ENCODE measurements around the gene TOGARAM1. TPM values are rescaled to one million over a fixed set of nuclear protein-coding genes. Genes with fewer than 3 reads are reported as not detected.

Gene TOGARAM1
- total RNA-seq, 1 experiment from 2014 or later: 6.4 TPM

- TF ChIP-seq ARID4B (CRISPR knock-in tag; IDR thresholded peaks at IDR 0.05; ENCODE audit: borderline replicate concordance) (no peak), FOXP1 (CRISPR knock-in tag; IDR thresholded peaks at IDR 0.05; ENCODE audit: borderline replicate concordance) (no peak), ZBTB21 (CRISPR knock-in tag; IDR thresholded peaks at IDR 0.05; ENCODE audit: borderline replicate concordance) (no peak), E2F5 (CRISPR knock-in tag; IDR thresholded peaks at IDR 0.05) (no peak), IRF2 (CRISPR knock-in tag; IDR thresholded peaks at IDR 0.05; ENCODE audit: borderline replicate concordance, low read depth) (no peak)
Measured at GRCh38 chr14:45120096-45120495, 158.1 kb downstream of the TOGARAM1 start (continued).

- H3K36me3 Mint-ChIP-seq: peaks cover 65% of the 10 kb centered on the region
- H3K4me1 Mint-ChIP-seq: no peaks in the 10 kb centered on the region
- no peak for ATAC-seq
- no peaks in the 10 kb centered on the region for H3K9me3 Mint-ChIP-seq
- H3K4me3 Mint-ChIP-seq: no peak overlapping the region
- no peak for DNase-seq (ENCODE audit: low spot score)
- ChIA-PET CTCF (interaction anchor here (1.2 kb wide), 1 partner anchor 210 kb away, joined by 3 read pairs; no protein-coding TSS in a partner anchor), POLR2A (interaction anchor here (0.6 kb wide), 1 partner anchor 61 kb away, joined by 8 read pairs; no protein-coding TSS in a partner anchor)
- no peak overlapping the region for H3K27ac Mint-ChIP-seq
- no peak for TF ChIP-seq CTCF (IDR thresholded peaks at IDR 0.05)
- H3K27me3 Mint-ChIP-seq (ENCODE audit: low read depth): no peaks in the 10 kb centered on the region
Measured at GRCh38 chr14:45123271-45123670, 161.3 kb downstream of the TOGARAM1 start.

Other genes with a start within 250 kb of the TOGARAM1 start
- gene KLHL28, start 243 bp upstream of the TOGARAM1 start, total RNA-seq (2021): 8.7 to 9.8 TPM (median 9.0 TPM) in 3 replicates
- gene PRPF39, start 121.9 kb downstream of the TOGARAM1 start, total RNA-seq (2021): 32.3 to 39.3 TPM (median 34.4 TPM) in 3 replicates
- 118 TPM in 3 replicates for gene FKBP3, start 172.3 kb downstream of the TOGARAM1 start, total RNA-seq (2021)
- gene FANCM, start 173.7 kb downstream of the TOGARAM1 start, total RNA-seq (2021): 12.9 to 16.7 TPM (median 13.7 TPM) in 3 replicates

Measured in WTC11 (cell line).